Measurements from ENCODE around the gene TICAM2.

GRCh38 chr5:115577741-115578140 lies 24.5 kb downstream of the TICAM2 start:
- no peak for TF ChIP-seq EZH2 (optimal IDR thresholded peaks at IDR 0.05; ENCODE audit: low read depth, low read length)
- TF ChIP-seq EZH2phosphoT487 (IDR thresholded peaks at IDR 0.05; ENCODE audit: low read length): no peak
- no peak for TF ChIP-seq CTCF (IDR thresholded peaks at IDR 0.05; ENCODE audit: low read length)

Data from MM.1S (cell line).